IMR-90 (cell line): ENCODE data around the gene EIF2S1.

Experiments
- BHLHE40 ChIP-seq: fragments of 150-350 bp; IDR thresholded peaks from 2 replicates; pipeline ENCODE4 v1.6.1; 2016; ENCODE audit warnings: mild to moderate bottlenecking, low read depth, low read length
- CEBPB ChIP-seq: IDR thresholded peaks from 2 replicates; pipeline ENCODE4 v1.6.1; 2012; ENCODE audit warnings: low read depth, low read length, improper control_type of control experiment
- CHD1 ChIP-seq: IDR thresholded peaks from 2 replicates; pipeline ENCODE4 v1.6.1; 2012; ENCODE audit warnings: low read depth, low read length, improper control_type of control experiment
- CTCF ChIP-seq: conservative IDR thresholded peaks from 2 replicates; pipeline ENCODE4 v1.5.1; 2012; ENCODE audit warnings: mild to moderate bottlenecking, low read depth, low read length, improper control_type of control experiment
- NFE2L2 ChIP-seq: fragments of 150-350 bp; IDR thresholded peaks from 2 replicates; pipeline ENCODE4 v1.6.1; 2016; ENCODE audit warnings: low read depth, mild to moderate bottlenecking, low read length
- POLR2A ChIP-seq: IDR thresholded peaks from 2 replicates; pipeline ENCODE4 v1.6.1; 2012; ENCODE audit warnings: mild to moderate bottlenecking, low read depth, low read length
- RAD21 ChIP-seq: IDR thresholded peaks from 2 replicates; pipeline ENCODE4 v1.6.1; 2012; ENCODE audit warnings: low read length, improper control_type of control experiment
- RFX5 ChIP-seq: IDR thresholded peaks from 2 replicates; pipeline ENCODE4 v1.8.0; 2012; ENCODE audit warnings: low read depth, mild to moderate bottlenecking, low read length, moderate library complexity
- SMC3 ChIP-seq: fragments of 150-350 bp; IDR thresholded peaks from 2 replicates; pipeline ENCODE4 v1.6.1; 2016; ENCODE audit warnings: low read depth, mild to moderate bottlenecking, antibody characterized with exemption, low read length, moderate library complexity

DNA sequence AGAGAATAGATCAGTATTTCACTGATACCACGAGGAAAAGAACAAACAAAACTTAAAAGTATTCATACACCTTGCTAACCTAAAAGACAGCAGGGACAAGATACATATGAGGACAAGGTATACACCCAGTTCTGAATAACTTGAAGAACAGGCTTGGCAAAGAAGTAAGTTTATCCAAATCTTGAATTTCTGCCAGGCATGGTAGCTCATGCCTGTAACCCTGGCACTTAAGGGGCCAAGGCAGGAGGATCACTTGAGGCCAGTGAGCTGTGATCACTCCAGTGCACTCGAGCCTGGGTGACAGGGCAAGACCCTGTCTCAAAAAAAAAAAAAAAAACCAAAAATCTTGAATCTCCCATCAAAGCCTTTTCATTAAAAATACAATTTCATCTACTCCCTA is 25.0 kb downstream of the EIF2S1 start:
- no peak for TF ChIP-seq POLR2A
- TF ChIP-seq CTCF: no peak
- no peak for TF ChIP-seq RFX5
- TF ChIP-seq CEBPB: no peak
- TF ChIP-seq SMC3: no peak
- TF ChIP-seq NFE2L2: no peak
- TF ChIP-seq BHLHE40: no peak
- no peak for TF ChIP-seq RAD21
- TF ChIP-seq CHD1: no peak
